HepG2 (cell line): ENCODE data around the gene TOGARAM1. TPM values are rescaled to one million over a fixed set of nuclear protein-coding genes. Genes with fewer than 3 reads are reported as not detected.

Experiments
- ATAC-seq: fragments of 200-7000 bp; cut with Tn5 transposase; 3 replicates; pipeline ENCODE4 v1.9.1; 2020; ENCODE audit warnings: mild to moderate bottlenecking, moderate library complexity
- BruUV-seq: library from RNA; stranded (reverse); fragments of 400-500 nt; replicated peaks from 2 replicates; lab custom pipeline; 2021; lab: Mats Ljungman, UMichigan
- CTCF ChIA-PET: fragments of 300-600 bp; formaldehyde crosslinking; extraction: SDS; loops from one replicate; lab custom pipeline; 2021; ENCODE audit warnings: low total read pairs, inconsistent platforms, low intra/inter-chr PET ratio; lab: Yijun Ruan, JAX
- POLR2A ChIA-PET: fragments of 350-600 bp; sonication (Branson Sonifier 250); formaldehyde crosslinking; loops from one replicate; lab custom pipeline; 2020; ENCODE audit warnings: antibody characterized with exemption, inconsistent platforms; lab: Yijun Ruan, JAX
- DNase-seq: peaks from one replicate; pipeline ENCODE4 v3.0.0-alpha.2; 2015; ENCODE audit warnings: low spot score
- FAIRE-seq: peaks from 3 replicates; lab custom pipeline; 2011; peaks lifted over from hg19 to GRCh38; lab: Jason Lieb, UNC
- H2AFZ ChIP-seq: one replicate; pipeline ENCODE4 v1.6.1; 2011; ENCODE audit warnings: low read length, inconsistent platforms
- H3K27ac ChIP-seq: fragments of 300-600 bp; 3 replicates; pipeline ENCODE4 v1.8.0; 2011; ENCODE audit warnings: mixed run types, mild to moderate bottlenecking, mixed read lengths, low read length, inconsistent platforms; ENCODE audit not compliant: insufficient read depth; ENCODE audit errors: extremely low read length
- H3K27me3 ChIP-seq, 2 experiments: fragments of 200-600 bp in 1 of 2; 2 replicates in 1 of 2; 3 replicates in 1 of 2; pipeline versions ENCODE4 v1.6.0 to v1.8.0; 2011; ENCODE audit warnings: low read length in 2 of 2, mild to moderate bottlenecking in 2 of 2, moderate library complexity in 2 of 2, inconsistent platforms in 1 of 2; ENCODE audit not compliant: insufficient read depth in 2 of 2, control insufficient read depth in 1 of 2
- H3K36me3 ChIP-seq, 2 experiments: fragments of 200-600 bp in 1 of 2; replicated peaks in 1 of 2; 2 replicates in 1 of 2; 3 replicates in 1 of 2; pipeline versions ENCODE4 v1.5.1 to v1.8.0; 2011; ENCODE audit warnings: low read length in 2 of 2, inconsistent platforms in 1 of 2; ENCODE audit not compliant: insufficient read depth in 2 of 2, control insufficient read depth in 1 of 2
- H3K4me1 ChIP-seq: 2 replicates; pipeline ENCODE4 v1.5.1; 2012; ENCODE audit warnings: low read length, inconsistent platforms; ENCODE audit not compliant: insufficient read depth
- H3K4me2 ChIP-seq: 2 replicates; pipeline ENCODE4 v1.6.0; 2011; ENCODE audit warnings: low read depth, low read length, inconsistent platforms
- H3K4me3 ChIP-seq, 3 experiments: fragments of 200-600 bp in 1 of 3; sonication (generic), shearing (Covaris generic) in 1 of 3; replicated peaks in 1 of 3; 2 replicates each; pipeline ENCODE4 v1.5.1; 2011 to 2016; ENCODE audit warnings: low read length in 3 of 3, inconsistent platforms in 2 of 3, low read depth in 2 of 3, mild to moderate bottlenecking in 2 of 3, control low read depth in 1 of 3, mixed read lengths in 1 of 3; ENCODE audit not compliant: insufficient read depth in 1 of 3
- H3K79me2 ChIP-seq: one replicate; pipeline ENCODE4 v1.6.1; 2011; ENCODE audit warnings: low read length, inconsistent platforms; ENCODE audit not compliant: insufficient read depth
- H3K9ac ChIP-seq: 2 replicates; pipeline ENCODE4 v1.6.0; 2011; ENCODE audit warnings: mild to moderate bottlenecking, low read depth, low read length, inconsistent platforms; ENCODE audit not compliant: insufficient read depth
- H3K9me3 ChIP-seq: 2 replicates; pipeline ENCODE4 v1.5.1; 2012; ENCODE audit warnings: mild to moderate bottlenecking, low read length
- H4K20me1 ChIP-seq: 2 replicates; pipeline ENCODE4 v1.6.0; 2011; ENCODE audit warnings: inconsistent platforms, mild to moderate bottlenecking, low read length, moderate library complexity; ENCODE audit not compliant: insufficient read depth
- CHD2 ChIP-seq: IDR thresholded peaks from 2 replicates; pipeline ENCODE4 v1.6.1; 2011; ENCODE audit warnings: low read depth, low read length, improper control_type of control experiment
- GATAD2A ChIP-seq: IDR thresholded peaks from 2 replicates; pipeline ENCODE4 v1.6.1; 2016
- KAT8 ChIP-seq: IDR thresholded peaks from 2 replicates; pipeline ENCODE4 v1.6.1; 2016; ENCODE audit warnings: missing genetic modification reagents, missing compliant biosample characterization
- KLF15 ChIP-seq: sonication (generic); formaldehyde crosslinking; IDR thresholded peaks from 2 replicates; pipeline ENCODE4 v1.8.1; 2023; ENCODE audit warnings: borderline replicate concordance, mild to moderate bottlenecking, inconsistent platforms, missing genetic modification reagents, mixed read lengths
- MBD4 ChIP-seq: IDR thresholded peaks from 2 replicates; pipeline ENCODE4 v1.6.1; 2012; ENCODE audit warnings: low read length, inconsistent platforms, borderline replicate concordance
- NFYB ChIP-seq: sonication (generic); formaldehyde crosslinking; IDR thresholded peaks from 2 replicates; pipeline ENCODE4 v1.4.0; 2020; ENCODE audit warnings: missing genetic modification reagents
- NFYC ChIP-seq: IDR thresholded peaks from 2 replicates; pipeline ENCODE4 v1.6.1; 2016; ENCODE audit warnings: missing genetic modification reagents, missing compliant biosample characterization
- NR2F2 ChIP-seq: IDR thresholded peaks from 2 replicates; pipeline ENCODE4 v1.6.1; 2012; ENCODE audit warnings: low read depth, inconsistent platforms, borderline replicate concordance
- SP2 ChIP-seq: sonication (generic); formaldehyde crosslinking; IDR thresholded peaks from 2 replicates; pipeline ENCODE4 v1.5.1; 2020; ENCODE audit warnings: mild to moderate bottlenecking, missing genetic modification reagents
- ZBTB42 ChIP-seq: sonication (generic); formaldehyde crosslinking; IDR thresholded peaks from 2 replicates; pipeline ENCODE4 v1.5.0; 2020; ENCODE audit warnings: mild to moderate bottlenecking, missing genetic modification reagents
- ZMYM4 ChIP-seq: sonication (generic); formaldehyde crosslinking; IDR thresholded peaks from 2 replicates; pipeline ENCODE4 v1.8.1; 2023; ENCODE audit warnings: mild to moderate bottlenecking, missing genetic modification reagents
- ZNF207 ChIP-seq: fragments of 450-650 bp; IDR thresholded peaks from 2 replicates; pipeline ENCODE4 v1.6.1; 2016; ENCODE audit warnings: antibody characterized with exemption, borderline replicate concordance
- ZNF652 ChIP-seq: IDR thresholded peaks from 2 replicates; pipeline ENCODE4 v1.6.1; 2016; ENCODE audit warnings: low read depth, borderline replicate concordance
- ZNF772 ChIP-seq: sonication (generic); formaldehyde crosslinking; IDR thresholded peaks from 2 replicates; pipeline ENCODE4 v1.5.0; 2020; ENCODE audit warnings: mild to moderate bottlenecking, missing genetic modification reagents
- WGBS: methylation state at CpG from one replicate; pipeline ENCODE4 v1.1.6; 2017; ENCODE audit warnings: low lambda C conversion rate; 5-methylcytosine and 5-hydroxymethylcytosine counted together
- in situ Hi-C: cut with HindIII; loops from 2 replicates; pipeline ENCODE4 v1.10.0; 2017; ENCODE audit warnings: low pct_unique_long_range_greater_than_20kb; ENCODE audit not compliant: extremely low pct_ligation_motif_present
- intact Hi-C: fragments of 100-400 bp; cut with micrococcal nuclease; formaldehyde crosslinking; loops from one replicate; pipeline ENCODE4 v1.10.0; 2022; ENCODE audit not compliant: unreplicated experiment
- polyA plus RNA-seq, 8 experiments: library from polyadenylated mRNA; depleted of rRNA in 3 of 8; stranded (reverse) in 7 of 8; unstranded in 1 of 8; fragments of >200 nt; fragmentation: Illumina TruSeq in 4 of 8; extraction: Trizol in 4 of 8; gene quantifications; 2 replicates each; pipeline versions ENCODE4 v1.2.1 to v1.2.3, GENCODE V29; 2011 to 2016; ENCODE audit warnings: low read depth in 4 of 8, missing spikeins in 1 of 8, mixed read lengths in 1 of 8; ENCODE audit not compliant: insufficient read depth in 1 of 8
- total RNA-seq, 5 experiments: library from RNA; depleted of rRNA; stranded (reverse); fragments of >200 nt; fragmentation: Illumina TruSeq; extraction: Trizol; gene quantifications; 2 replicates each; pipeline ENCODE4 v1.2.3, GENCODE V29; 2016; ENCODE audit warnings: low read depth in 1 of 5
- TF ChIP-seq, protein P1 (sequence below): sonication (generic); formaldehyde crosslinking; IDR thresholded peaks from 2 replicates; pipeline ENCODE4 v1.4.0; 2020; ENCODE audit warnings: missing genetic modification reagents
- TF ChIP-seq, protein P2 (sequence below): sonication (generic); formaldehyde crosslinking; IDR thresholded peaks from 2 replicates; pipeline ENCODE4 v1.5.0; 2020; ENCODE audit warnings: mild to moderate bottlenecking, low read depth, missing genetic modification reagents, borderline replicate concordance
- TF ChIP-seq, protein P3 (sequence below): IDR thresholded peaks from 2 replicates; pipeline ENCODE4 v1.6.1; 2016; ENCODE audit warnings: missing genetic modification reagents, missing compliant biosample characterization
- TF ChIP-seq, protein P4 (sequence below): IDR thresholded peaks from 2 replicates; pipeline ENCODE4 v1.6.1; 2016; ENCODE audit warnings: control low read depth

Gene TOGARAM1
- total and polyA plus RNA-seq, 2 of the 13 experiments (the other 11 are each of a cell fraction or from before 2014, with no cell fraction given), result 5.6 to 9.8 TPM

DNA sequence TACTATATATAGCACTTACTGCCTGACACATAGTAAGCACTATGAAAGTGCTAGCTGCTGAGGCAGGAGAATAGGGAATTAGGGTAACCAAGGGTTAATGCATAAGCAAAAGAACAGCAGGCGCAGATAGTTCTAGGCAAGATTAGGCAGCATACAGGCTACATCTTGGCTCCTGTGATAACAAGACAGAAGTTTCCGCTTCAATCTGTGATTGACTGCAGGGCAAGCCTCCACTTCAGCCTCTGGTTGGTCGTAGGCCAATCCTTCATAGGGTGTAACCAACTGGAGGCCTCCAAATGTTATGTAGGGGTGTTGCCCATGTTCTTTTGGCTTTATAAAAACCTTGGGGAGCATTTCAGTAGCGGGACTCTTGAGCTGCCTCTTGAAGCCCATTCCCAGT is 47.1 kb upstream of the TOGARAM1 start:
- in situ Hi-C loops (loop anchor here (5.0 kb wide), 1 partner anchor 352 kb away; no protein-coding TSS in a partner anchor), intact Hi-C loops (loop anchor here (5.0 kb wide), 1 partner anchor 337 kb away; the partner anchor contains the start of gene MIS18BP1)
- Histone ChIP-seq H3K4me2 (peak overlapping the region; percentile 85), H3K79me2 (no peaks in the 10 kb centered on the region), H2AFZ (peak overlapping the region; percentile 66), H3K36me3 (no peaks in the 10 kb centered on the region), H3K27ac (no peak overlapping the region), H3K27me3 (no peaks in the 10 kb centered on the region; a peak in 1 of 5 replicates)
- WGBS, result 9% methylated on average over 4 of the region's 4 CpGs
- POLR2A ChIA-PET, result interaction anchor here (1.0 kb wide), 1 partner anchor 18 kb away, joined by 3 read pairs; a partner anchor contains a TSS
- CTCF ChIA-PET, result no interaction called here
- peak; percentile 45 for DNase-seq
- peak; percentile 43 for FAIRE-seq
- TF ChIP-seq, protein P1, sequence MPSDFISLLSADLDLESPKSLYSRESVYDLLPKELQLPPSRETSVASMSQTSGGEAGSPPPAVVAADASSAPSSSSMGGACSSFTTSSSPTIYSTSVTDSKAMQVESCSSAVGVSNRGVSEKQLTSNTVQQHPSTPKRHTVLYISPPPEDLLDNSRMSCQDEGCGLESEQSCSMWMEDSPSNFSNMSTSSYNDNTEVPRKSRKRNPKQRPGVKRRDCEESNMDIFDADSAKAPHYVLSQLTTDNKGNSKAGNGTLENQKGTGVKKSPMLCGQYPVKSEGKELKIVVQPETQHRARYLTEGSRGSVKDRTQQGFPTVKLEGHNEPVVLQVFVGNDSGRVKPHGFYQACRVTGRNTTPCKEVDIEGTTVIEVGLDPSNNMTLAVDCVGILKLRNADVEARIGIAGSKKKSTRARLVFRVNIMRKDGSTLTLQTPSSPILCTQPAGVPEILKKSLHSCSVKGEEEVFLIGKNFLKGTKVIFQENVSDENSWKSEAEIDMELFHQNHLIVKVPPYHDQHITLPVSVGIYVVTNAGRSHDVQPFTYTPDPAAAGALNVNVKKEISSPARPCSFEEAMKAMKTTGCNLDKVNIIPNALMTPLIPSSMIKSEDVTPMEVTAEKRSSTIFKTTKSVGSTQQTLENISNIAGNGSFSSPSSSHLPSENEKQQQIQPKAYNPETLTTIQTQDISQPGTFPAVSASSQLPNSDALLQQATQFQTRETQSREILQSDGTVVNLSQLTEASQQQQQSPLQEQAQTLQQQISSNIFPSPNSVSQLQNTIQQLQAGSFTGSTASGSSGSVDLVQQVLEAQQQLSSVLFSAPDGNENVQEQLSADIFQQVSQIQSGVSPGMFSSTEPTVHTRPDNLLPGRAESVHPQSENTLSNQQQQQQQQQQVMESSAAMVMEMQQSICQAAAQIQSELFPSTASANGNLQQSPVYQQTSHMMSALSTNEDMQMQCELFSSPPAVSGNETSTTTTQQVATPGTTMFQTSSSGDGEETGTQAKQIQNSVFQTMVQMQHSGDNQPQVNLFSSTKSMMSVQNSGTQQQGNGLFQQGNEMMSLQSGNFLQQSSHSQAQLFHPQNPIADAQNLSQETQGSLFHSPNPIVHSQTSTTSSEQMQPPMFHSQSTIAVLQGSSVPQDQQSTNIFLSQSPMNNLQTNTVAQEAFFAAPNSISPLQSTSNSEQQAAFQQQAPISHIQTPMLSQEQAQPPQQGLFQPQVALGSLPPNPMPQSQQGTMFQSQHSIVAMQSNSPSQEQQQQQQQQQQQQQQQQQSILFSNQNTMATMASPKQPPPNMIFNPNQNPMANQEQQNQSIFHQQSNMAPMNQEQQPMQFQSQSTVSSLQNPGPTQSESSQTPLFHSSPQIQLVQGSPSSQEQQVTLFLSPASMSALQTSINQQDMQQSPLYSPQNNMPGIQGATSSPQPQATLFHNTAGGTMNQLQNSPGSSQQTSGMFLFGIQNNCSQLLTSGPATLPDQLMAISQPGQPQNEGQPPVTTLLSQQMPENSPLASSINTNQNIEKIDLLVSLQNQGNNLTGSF (CRISPR knock-in tag), result no peak
- peak; percentile 47; the same call in 1 of the 2 replicates for TF ChIP-seq ZMYM4
- no peak for TF ChIP-seq ZNF207
- TF ChIP-seq, protein P2, sequence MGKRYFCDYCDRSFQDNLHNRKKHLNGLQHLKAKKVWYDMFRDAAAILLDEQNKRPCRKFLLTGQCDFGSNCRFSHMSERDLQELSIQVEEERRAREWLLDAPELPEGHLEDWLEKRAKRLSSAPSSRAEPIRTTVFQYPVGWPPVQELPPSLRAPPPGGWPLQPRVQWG, result no peak
- peak; percentile 77 for TF ChIP-seq NFYB
- peak; percentile 31; the same call in 1 of the 2 replicates for TF ChIP-seq KAT8 (CRISPR knock-in tag)
- TF ChIP-seq GATAD2A (CRISPR knock-in tag), result peak; percentile 37; the same call in 1 of the 2 replicates
- TF ChIP-seq MBD4, result no peak
- TF ChIP-seq SP2 (CRISPR knock-in tag), result peak; percentile 75
- TF ChIP-seq, protein P3, sequence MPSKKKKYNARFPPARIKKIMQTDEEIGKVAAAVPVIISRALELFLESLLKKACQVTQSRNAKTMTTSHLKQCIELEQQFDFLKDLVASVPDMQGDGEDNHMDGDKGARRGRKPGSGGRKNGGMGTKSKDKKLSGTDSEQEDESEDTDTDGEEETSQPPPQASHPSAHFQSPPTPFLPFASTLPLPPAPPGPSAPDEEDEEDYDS (CRISPR knock-in tag), result peak; percentile 65; the same call in 1 of the 2 replicates
- TF ChIP-seq, protein P4, sequence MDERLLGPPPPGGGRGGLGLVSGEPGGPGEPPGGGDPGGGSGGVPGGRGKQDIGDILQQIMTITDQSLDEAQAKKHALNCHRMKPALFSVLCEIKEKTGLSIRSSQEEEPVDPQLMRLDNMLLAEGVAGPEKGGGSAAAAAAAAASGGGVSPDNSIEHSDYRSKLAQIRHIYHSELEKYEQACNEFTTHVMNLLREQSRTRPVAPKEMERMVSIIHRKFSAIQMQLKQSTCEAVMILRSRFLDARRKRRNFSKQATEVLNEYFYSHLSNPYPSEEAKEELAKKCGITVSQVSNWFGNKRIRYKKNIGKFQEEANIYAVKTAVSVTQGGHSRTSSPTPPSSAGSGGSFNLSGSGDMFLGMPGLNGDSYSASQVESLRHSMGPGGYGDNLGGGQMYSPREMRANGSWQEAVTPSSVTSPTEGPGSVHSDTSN (CRISPR knock-in tag), result peak; percentile 84
- TF ChIP-seq ZNF652, result peak; percentile 94
- no peak for TF ChIP-seq ZBTB42
- no peak for TF ChIP-seq NR2F2
- peak; percentile 81 for TF ChIP-seq NFYC
- no peak for TF ChIP-seq KLF15
- TF ChIP-seq CHD2, result no peak
- no peak for TF ChIP-seq ZNF772
- TF ChIP-seq, all 625 proteins: peak for 9
- H3K4me1 ChIP-seq, result peaks cover 12% of the 10 kb centered on the region
- ATAC-seq, result peak; percentile 73
- H3K9me3 ChIP-seq, result no peaks in the 10 kb centered on the region
- H4K20me1 ChIP-seq, result no peaks in the 10 kb centered on the region
- peak overlapping the region; percentile 18; the same call in 1 of the 2 replicates for H3K9ac ChIP-seq
- peak overlapping the region in 2 of 3 experiments; percentile 26 to 29; a peak in 3 of 6 replicates for H3K4me3 ChIP-seq
- BruUV-seq, result no TSS peak
